Testis (tissue), 2 donors: ENCODE measurements around the gene ANKRD11.

Experiments
- CTCF ChIP-seq, 3 experiments: fragments of 450-650 bp in 2 of 3; fragments of 200-600 bp in 1 of 3; sonication (generic) in 1 of 3; IDR thresholded peaks; one replicate each; pipeline ENCODE4 v1.5.1; 2016 to 2019; ENCODE audit warnings: antibody characterized with exemption in 3 of 3, mild to moderate bottlenecking in 2 of 3, moderate library complexity in 1 of 3
- POLR2A ChIP-seq: fragments of 450-650 bp; IDR thresholded peaks from one replicate; pipeline ENCODE4 v1.6.1; 2017; ENCODE audit warnings: antibody characterized with exemption, mild to moderate bottlenecking, moderate library complexity

GRCh38 chr16:89458967-89459366 is 31.4 kb downstream of the ANKRD11 start:
- TF ChIP-seq CTCF (IDR thresholded peaks at IDR 0.05) (no peak), POLR2A (no peak)
